Motor neuron (in vitro differentiated cells): ENCODE results near the gene MYOG. TPM values are rescaled to one million over a fixed set of nuclear protein-coding genes. Genes with fewer than 3 reads are reported as not detected.

ENCODE experiments used
- ATAC-seq, 8 experiments: fragments of 200-7000 bp; cut with Tn5 transposase; replicated peaks in 6 of 8; 2 replicates each; pipeline ENCODE4 v1.8.0; 2021; ENCODE audit warnings: mild to moderate bottlenecking in 8 of 8, moderate library complexity in 8 of 8
- H3K27ac ChIP-seq, 2 donors: fragments of 250-450 bp; sonication (Bioruptor Pico); 2 replicates each; pipeline ENCODE4 v1.9.0; 2021; ENCODE audit warnings: antibody characterized with exemption in 2 of 2, mild to moderate bottlenecking in 2 of 2, moderate library complexity in 1 of 2
- H3K4me1 ChIP-seq, 2 donors: fragments of 250-450 bp; sonication (Bioruptor Pico); replicated peaks in 1 of 2; 2 replicates each; pipeline ENCODE4 v1.6.1; 2021; ENCODE audit warnings: antibody characterized with exemption in 2 of 2, mild to moderate bottlenecking in 2 of 2, moderate library complexity in 1 of 2
- H3K4me3 ChIP-seq, 5 donors: fragments of 250-450 bp; sonication (Bioruptor Pico); 2 replicates each; pipeline ENCODE4 v1.9.0; 2021; ENCODE audit warnings: antibody characterized with exemption in 5 of 5, mild to moderate bottlenecking in 5 of 5, moderate library complexity in 4 of 5
- WGBS, 10 experiments: fragments of 450-650 bp; shearing (Covaris generic); methylation state at CpG; one replicate each; pipeline ENCODE4 v1.0.0; 2022; 5-methylcytosine and 5-hydroxymethylcytosine counted together
- in situ Hi-C, 9 experiments: fragments of 400-800 bp; cut with MboI; loops; one replicate each; pipeline ENCODE4 v1.15.0; 2021; ENCODE audit warnings: low sequenced_read_pairs in 9 of 9, low pct_unique_long_range_greater_than_20kb in 2 of 9; ENCODE audit not compliant: unreplicated experiment in 9 of 9
- total RNA-seq, 8 experiments: library from RNA; unstranded; fragments of 300-600 nt; gene quantifications; 2 replicates each; pipeline versions ENCODE4 v1.2.3 to v1.2.4, GENCODE V29; 2022

MYOG gene
- total RNA-seq, 8 experiments from 2014 or later = 0.14 to 0.71 (median 0.22) TPM; not detected in 2

GRCh38 chr1:203112475-203112874 is 26.7 kb upstream of the MYOG start:
- peak in 3 of 8 experiments; percentile 17 to 54 (median 50) for ATAC-seq
- no peaks in the 10 kb centered on the region for H3K4me1 ChIP-seq
- no peak overlapping the region for H3K27ac ChIP-seq
- WGBS, 10 experiments = 0 to 100% (median 84%) methylated on average over 1 to 2 of the region's 2 CpGs; no CpG with 5 or more reads in 3 of the 10 experiments
- in situ Hi-C loops = loop anchor here in 2 of 9 experiments (10.0 to 25.0 kb wide), 2 partner anchors 100 to 102 kb away; no protein-coding TSS in a partner anchor
- no peak overlapping the region for H3K4me3 ChIP-seq

GRCh38 chr1:203104789-203105390 is 19.1 kb upstream of the MYOG start:
- in situ Hi-C loops = loop anchor here in 1 of 9 experiments (25.0 kb wide), 1 partner anchor 107 kb away; no protein-coding TSS in a partner anchor

GRCh38 chr1:203103829-203104495 is 18.1 kb upstream of the MYOG start:
- Histone ChIP-seq H3K4me3 (no peak overlapping the region), H3K27ac (no peak overlapping the region), H3K4me1 (peaks cover 12 to 25% of the 10 kb centered on the region in 2 donors)
- peak in 5 of 8 experiments; percentile 31 to 60 (median 40) for ATAC-seq
- 53 to 100% (median 77%) methylated on average over 1 to 6 of the region's 6 CpGs; no CpG with 5 or more reads in 2 of the 10 experiments for WGBS, 10 experiments
- in situ Hi-C loops = loop anchor here in 1 of 9 experiments (25.0 kb wide), 1 partner anchor 108 kb away; no protein-coding TSS in a partner anchor

More at GRCh38 chr1:203104789-203105390, 19.1 kb upstream of the MYOG start:
- H3K4me3 ChIP-seq = no peak overlapping the region
- ATAC-seq = no peak
- peaks cover 12 to 25% of the 10 kb centered on the region in 2 donors for H3K4me1 ChIP-seq
- H3K27ac ChIP-seq = no peak overlapping the region

GRCh38 chr1:203103216-203103615 is 17.4 kb upstream of the MYOG start:
- in situ Hi-C loops = loop anchor here in 1 of 9 experiments (25.0 kb wide), 1 partner anchor 109 kb away; no protein-coding TSS in a partner anchor
- no peak overlapping the region for H3K4me3 ChIP-seq
- peaks cover 12 to 25% of the 10 kb centered on the region in 2 donors for H3K4me1 ChIP-seq
- ATAC-seq = peak in 4 of 8 experiments; percentile 26 to 86 (median 72)
- H3K27ac ChIP-seq = no peak overlapping the region
- WGBS, 10 experiments = 14 to 80% (median 57%) methylated on average over 1 to 4 of the region's 4 CpGs; no CpG with 5 or more reads in 4 of the 10 experiments

- Histone ChIP-seq H3K27ac (no peak overlapping the region), H3K4me3 (no peak overlapping the region), H3K4me1 (peaks cover 12 to 25% of the 10 kb centered on the region in 2 donors)
- WGBS, 10 experiments = 0 to 80% (median 56%) methylated on average over 1 to 6 of the region's 6 CpGs; no CpG with 5 or more reads in 1 of the 10 experiments
- ATAC-seq = no peak
- in situ Hi-C loops = loop anchor here in 1 of 9 experiments (25.0 kb wide), 1 partner anchor 110 kb away; no protein-coding TSS in a partner anchor
These were observed 16.2 kb upstream of the MYOG start for GRCh38 chr1:203101813-203102634.

GRCh38 chr1:203100516-203100869 is 14.7 kb upstream of the MYOG start:
- in situ Hi-C loops = loop anchor here in 1 of 9 experiments (25.0 kb wide), 1 partner anchor 112 kb away; no protein-coding TSS in a partner anchor

GRCh38 chr1:203099805-203100515 is 14.1 kb upstream of the MYOG start:
- Histone ChIP-seq H3K27ac (no peak overlapping the region), H3K4me3 (no peak overlapping the region), H3K4me1 (peaks cover 12 to 25% of the 10 kb centered on the region in 2 donors)
- ATAC-seq = no peak
- in situ Hi-C loops = loop anchor here in 1 of 9 experiments (25.0 kb wide), 1 partner anchor 112 kb away; no protein-coding TSS in a partner anchor
- 60 to 100% (median 86%) methylated on average over 1 to 6 of the region's 7 CpGs; no CpG with 5 or more reads in 2 of the 10 experiments for WGBS, 10 experiments

More at GRCh38 chr1:203100516-203100869, 14.7 kb upstream of the MYOG start:
- no peak for ATAC-seq
- Histone ChIP-seq H3K4me3 (no peak overlapping the region), H3K27ac (no peak overlapping the region), H3K4me1 (peaks cover 12 to 25% of the 10 kb centered on the region in 2 donors)

GRCh38 chr1:203098914-203099520 is 13.2 kb upstream of the MYOG start:
- H3K4me1 ChIP-seq = peaks cover 12 to 23% of the 10 kb centered on the region in 2 donors
- WGBS, 10 experiments = 0 to 93% (median 68%) methylated on average over 1 to 8 of the region's 8 CpGs; no CpG with 5 or more reads in 1 of the 10 experiments
- no peak overlapping the region for H3K4me3 ChIP-seq
- in situ Hi-C loops = no loop called here
- no peak overlapping the region for H3K27ac ChIP-seq
- peak in 3 of 8 experiments; percentile 18 to 93 (median 56) for ATAC-seq

GRCh38 chr1:203098445-203098844 is 12.6 kb upstream of the MYOG start:
- H3K27ac ChIP-seq = no peak overlapping the region
- peak in 1 of 8 experiments; percentile 51 for ATAC-seq
- in situ Hi-C loops = no loop called here
- peaks cover 9 to 17% of the 10 kb centered on the region in 2 donors for H3K4me1 ChIP-seq
- 20 to 100% (median 89%) methylated on average over 1 of the region's 1 CpG; no CpG with 5 or more reads in 5 of the 10 experiments for WGBS, 10 experiments
- no peak overlapping the region for H3K4me3 ChIP-seq

GRCh38 chr1:203097001-203097400 is 11.2 kb upstream of the MYOG start:
- no peak for ATAC-seq
- no peak overlapping the region for H3K27ac ChIP-seq
- H3K4me1 ChIP-seq = peaks cover 1 to 4% of the 10 kb centered on the region in 2 donors
- in situ Hi-C loops = no loop called here
- WGBS, 10 experiments = 11 to 78% (median 50%) methylated on average over 1 of the region's 1 CpG; no CpG with 5 or more reads in 5 of the 10 experiments
- no peak overlapping the region for H3K4me3 ChIP-seq

- no peak for ATAC-seq
- no peaks in the 10 kb centered on the region for H3K4me1 ChIP-seq
- H3K4me3 ChIP-seq = no peak overlapping the region
- in situ Hi-C loops = no loop called here
- H3K27ac ChIP-seq = no peak overlapping the region
These were observed 10.8 kb upstream of the MYOG start for GRCh38 chr1:203096566-203096965.
